AG09309 (cell line): ENCODE data around the gene INSRR.

Experiments used
- DNase-seq: peaks from one replicate; pipeline ENCODE4 v3.0.0-alpha.2; 2010; ENCODE audit warnings: low read depth
- H3K4me3 ChIP-seq: 2 replicates; pipeline ENCODE4 v1.5.1; 2011; ENCODE audit warnings: mild to moderate bottlenecking, low read depth, low read length, moderate library complexity; ENCODE audit not compliant: control insufficient read depth
- CTCF ChIP-seq: IDR thresholded peaks from 2 replicates; pipeline ENCODE4 v1.5.1; 2011; ENCODE audit warnings: mild to moderate bottlenecking, low read depth, low read length, inconsistent platforms; ENCODE audit not compliant: insufficient read depth, control insufficient read depth; ENCODE audit errors: missing control alignments

The INSRR gene

GRCh38 chr1:156898971-156899664 lies 40.2 kb upstream of the INSRR start:
- no peak overlapping the region for H3K4me3 ChIP-seq
- TF ChIP-seq CTCF = no peak
- DNase-seq = no peak

DNA sequence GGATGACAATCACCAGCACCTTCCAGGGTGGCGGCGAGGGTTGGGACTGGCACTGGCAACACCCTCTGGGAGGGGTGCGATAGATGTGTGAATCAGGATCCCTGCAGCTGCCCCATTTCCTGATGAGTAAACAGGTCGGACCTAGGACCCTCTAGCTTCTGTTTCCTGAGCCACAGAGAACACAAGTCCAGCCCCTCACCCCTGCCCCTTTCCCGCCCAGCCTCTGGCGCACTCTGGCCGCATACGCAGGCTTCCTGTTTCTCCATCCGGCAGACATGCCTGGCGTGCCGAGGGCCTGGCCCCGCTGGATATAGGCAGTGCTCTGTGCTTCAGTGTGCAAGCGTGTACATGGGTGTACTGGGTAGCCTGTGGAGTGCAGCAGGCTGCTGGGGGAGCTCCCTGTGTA lies 39.2 kb upstream of the INSRR start:
- DNase-seq = no peak
- TF ChIP-seq CTCF = no peak
- no peak overlapping the region for H3K4me3 ChIP-seq

DNA sequence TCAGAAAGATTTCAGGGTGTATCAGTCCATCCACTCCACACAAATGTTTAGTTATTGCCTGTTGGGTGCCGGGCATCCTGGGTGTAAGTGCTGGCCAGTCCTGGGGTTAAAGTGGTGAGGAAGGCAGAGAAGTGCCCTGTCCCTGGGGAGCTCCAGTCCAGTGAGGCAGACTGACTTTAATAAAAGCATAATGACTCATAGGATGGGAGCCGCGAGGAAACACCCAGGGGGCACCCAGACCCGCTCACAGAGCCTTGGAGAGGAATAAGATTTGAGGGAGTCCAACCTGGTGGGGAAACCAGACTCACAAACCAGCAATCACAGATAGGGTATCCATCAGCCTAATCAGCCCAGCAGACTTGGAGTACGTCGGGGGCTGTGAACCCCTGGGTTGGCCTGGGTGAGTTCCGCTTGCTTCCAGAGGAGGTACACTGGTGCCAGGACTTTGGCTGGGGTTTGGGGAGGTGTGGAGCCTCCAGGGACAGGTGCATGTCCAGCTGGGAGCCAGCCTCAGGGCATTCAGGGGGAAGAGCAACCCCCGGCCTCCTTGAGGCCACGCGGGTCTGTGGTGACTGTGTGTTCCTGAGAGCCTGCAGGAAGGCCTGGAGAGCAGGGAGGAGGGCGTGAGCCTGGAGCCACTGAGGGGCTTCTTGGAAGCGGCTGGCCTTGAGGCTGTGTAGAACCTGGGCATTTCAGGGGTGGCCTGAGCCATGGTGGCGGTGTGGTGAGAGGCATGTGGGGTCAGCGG lies 38.3 kb upstream of the INSRR start:
- no peak for DNase-seq
- H3K4me3 ChIP-seq = no peak overlapping the region
- no peak for TF ChIP-seq CTCF

GRCh38 chr1:156896490-156897033 lies 37.6 kb upstream of the INSRR start:
- H3K4me3 ChIP-seq = no peak overlapping the region
- no peak for TF ChIP-seq CTCF
- peak; percentile 43 for DNase-seq

DNA sequence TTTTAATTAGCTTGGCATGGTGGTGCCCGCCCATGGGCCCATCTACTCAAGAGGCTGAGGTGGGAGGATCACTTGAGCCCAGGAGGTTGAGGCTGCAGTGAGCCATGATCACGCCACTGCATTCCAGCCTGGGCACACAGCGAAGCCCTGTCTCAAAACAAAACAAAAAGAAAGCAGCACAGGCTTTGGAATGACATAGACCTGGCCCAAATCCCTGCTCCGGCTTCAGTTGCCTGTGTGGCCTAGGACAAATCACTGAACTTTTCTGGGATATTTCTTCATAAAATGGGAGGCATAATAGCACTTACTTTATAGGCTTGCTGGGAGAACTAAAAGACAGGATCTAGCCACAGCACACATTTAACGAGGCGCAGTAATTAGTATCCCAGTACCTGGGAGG lies 37.0 kb upstream of the INSRR start:
- no peak overlapping the region for H3K4me3 ChIP-seq
- no peak for DNase-seq
- no peak for TF ChIP-seq CTCF

DNA sequence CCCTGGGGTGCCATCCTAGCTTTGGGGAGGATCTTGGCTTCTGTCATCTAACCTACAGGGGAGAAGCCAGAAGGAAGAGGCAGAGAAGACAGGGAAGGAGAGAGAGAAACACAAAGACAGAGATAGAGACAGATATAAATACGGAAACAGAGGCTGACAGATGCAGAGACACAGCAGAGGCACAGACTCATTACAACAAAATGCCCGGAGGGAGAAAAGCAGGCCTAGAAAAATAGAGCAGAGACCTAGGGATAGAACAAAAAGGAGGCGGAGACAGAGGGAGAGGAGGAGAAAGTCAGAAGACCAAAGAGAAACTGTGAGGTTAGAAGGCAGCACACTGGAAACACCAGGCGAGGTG lies 36.5 kb upstream of the INSRR start:
- no peak overlapping the region for H3K4me3 ChIP-seq
- no peak for TF ChIP-seq CTCF
- DNase-seq = no peak
